H9 (cell line): ENCODE measurements around the gene TMPRSS3. TPM values are rescaled to one million over a fixed set of nuclear protein-coding genes. Genes with fewer than 3 reads are reported as not detected.

ENCODE experiments used
- DNase-seq: peaks from one replicate; pipeline ENCODE4 v3.0.0-alpha.2; 2017
- H2AFZ ChIP-seq: one replicate; pipeline ENCODE4 v1.6.1; 2013; ENCODE audit warnings: mild to moderate bottlenecking, low read length, control low read depth, moderate library complexity
- H2AK5ac ChIP-seq: 2 replicates; pipeline ENCODE4 v1.6.1; 2013; ENCODE audit warnings: low read length, control low read depth, mixed read lengths; ENCODE audit not compliant: insufficient read length
- H2BK120ac ChIP-seq: one replicate; pipeline ENCODE4 v1.6.1; 2013; ENCODE audit warnings: low read depth, mild to moderate bottlenecking, low read length, control low read depth, inconsistent platforms; ENCODE audit not compliant: poor library complexity, severe bottlenecking
- H2BK12ac ChIP-seq: 2 replicates; pipeline ENCODE4 v1.6.1; 2013; ENCODE audit warnings: low read length, control low read depth, mixed read lengths, low read depth; ENCODE audit not compliant: insufficient read length
- H2BK15ac ChIP-seq: 2 replicates; pipeline ENCODE4 v1.6.1; 2013; ENCODE audit warnings: low read depth, low read length, control low read depth
- H2BK20ac ChIP-seq: one replicate; pipeline ENCODE4 v1.6.1; 2013; ENCODE audit warnings: low read depth, mild to moderate bottlenecking, low read length, control low read depth, inconsistent platforms; ENCODE audit not compliant: poor library complexity, severe bottlenecking
- H2BK5ac ChIP-seq: 2 replicates; pipeline ENCODE4 v1.6.1; 2013; ENCODE audit warnings: low read length, control low read depth, mixed read lengths; ENCODE audit not compliant: insufficient read length
- H3K14ac ChIP-seq: 2 replicates; pipeline ENCODE4 v1.6.1; 2013; ENCODE audit warnings: low read length, control low read depth; ENCODE audit not compliant: insufficient read depth
- H3K18ac ChIP-seq: 2 replicates; pipeline ENCODE4 v1.6.1; 2013; ENCODE audit warnings: low read depth, mild to moderate bottlenecking, mixed read lengths, low read length, control low read depth; ENCODE audit not compliant: insufficient read length
- H3K23ac ChIP-seq: 2 replicates; pipeline ENCODE4 v1.6.1; 2013; ENCODE audit warnings: low read length, control low read depth, mixed read lengths, low read depth; ENCODE audit not compliant: insufficient read length
- H3K23me2 ChIP-seq: 2 replicates; pipeline ENCODE4 v1.6.1; 2013; ENCODE audit warnings: low read depth, mild to moderate bottlenecking, mixed read lengths, low read length, control low read depth; ENCODE audit not compliant: insufficient read length, poor library complexity, severe bottlenecking
- H3K27ac ChIP-seq: 2 replicates; pipeline ENCODE4 v1.5.1; 2013; ENCODE audit warnings: low read length, control low read depth, mixed read lengths, low read depth; ENCODE audit not compliant: insufficient read length
- H3K27me3 ChIP-seq: 2 replicates; pipeline ENCODE4 v1.6.1; 2013; ENCODE audit warnings: low read length, control low read depth, inconsistent platforms; ENCODE audit not compliant: insufficient read depth
- H3K4ac ChIP-seq: 2 replicates; pipeline ENCODE4 v1.6.1; 2013; ENCODE audit warnings: low read depth, mild to moderate bottlenecking, control low read depth, inconsistent platforms, low read length, moderate library complexity
- H3K4me1 ChIP-seq: 2 replicates; pipeline ENCODE4 v1.6.1; 2013; ENCODE audit warnings: low read length, control low read depth, inconsistent platforms; ENCODE audit not compliant: insufficient read depth
- H3K4me2 ChIP-seq: 2 replicates; pipeline ENCODE4 v1.6.1; 2013; ENCODE audit warnings: low read length, control low read depth, mixed read lengths; ENCODE audit not compliant: insufficient read length, insufficient read depth
- H3K56ac ChIP-seq: 2 replicates; pipeline ENCODE4 v1.6.1; 2013; ENCODE audit warnings: low read depth, mild to moderate bottlenecking, mixed read lengths, low read length, control low read depth; ENCODE audit not compliant: insufficient read length
- H3K79me1 ChIP-seq: 2 replicates; pipeline ENCODE4 v1.6.1; 2013; ENCODE audit warnings: low read depth, mild to moderate bottlenecking, moderate library complexity, low read length, control low read depth, inconsistent platforms; ENCODE audit not compliant: insufficient read depth, poor library complexity, severe bottlenecking
- H3K79me2 ChIP-seq: 2 replicates; pipeline ENCODE4 v1.6.1; 2013; ENCODE audit warnings: low read length, control low read depth, inconsistent platforms; ENCODE audit not compliant: insufficient read depth
- H3K9ac ChIP-seq: 2 replicates; pipeline ENCODE4 v1.6.1; 2013; ENCODE audit warnings: low read length, control low read depth, mixed read lengths; ENCODE audit not compliant: insufficient read length; ENCODE audit errors: extremely low read depth
- H3K9me3 ChIP-seq: one replicate; pipeline ENCODE4 v1.6.1; 2013; ENCODE audit warnings: low read depth, low read length, inconsistent platforms; ENCODE audit not compliant: control insufficient read depth
- H3T11ph ChIP-seq: one replicate; pipeline ENCODE4 v1.6.1; 2013; ENCODE audit warnings: mild to moderate bottlenecking, low read length, control low read depth, inconsistent platforms
- H4K20me1 ChIP-seq: one replicate; pipeline ENCODE4 v1.6.1; 2013; ENCODE audit not compliant: control insufficient read depth, insufficient read length, insufficient read depth
- H4K5ac ChIP-seq: 2 replicates; pipeline ENCODE4 v1.6.1; 2013; ENCODE audit warnings: low read depth, mild to moderate bottlenecking, mixed read lengths, low read length, control low read depth; ENCODE audit not compliant: insufficient read length
- H4K8ac ChIP-seq: replicated peaks from 2 replicates; pipeline ENCODE4 v1.6.1; 2013; ENCODE audit warnings: low read length, control low read depth, mixed read lengths, low read depth; ENCODE audit not compliant: insufficient read length
- H4K91ac ChIP-seq: 2 replicates; pipeline ENCODE4 v1.6.1; 2013; ENCODE audit warnings: low read depth, mild to moderate bottlenecking, moderate library complexity, mixed read lengths, low read length, control low read depth; ENCODE audit not compliant: insufficient read length
- H3K27ac Mint-ChIP-seq, 3 experiments: 2 replicates in 2 of 3; 3 replicates in 1 of 3; pipeline ENCODE4 v1.8.0; 2020 to 2021; ENCODE audit warnings: mixed read lengths in 3 of 3, mild to moderate bottlenecking in 1 of 3, moderate library complexity in 1 of 3
- H3K27me3 Mint-ChIP-seq: 2 replicates; pipeline ENCODE4 v1.8.0; 2021; ENCODE audit warnings: low read depth, mild to moderate bottlenecking, moderate library complexity, mixed read lengths
- H3K36me3 Mint-ChIP-seq, 3 experiments: 2 replicates in 2 of 3; 3 replicates in 1 of 3; pipeline ENCODE4 v1.8.0; 2020 to 2021; ENCODE audit warnings: low read depth in 3 of 3, mixed read lengths in 3 of 3; ENCODE audit not compliant: insufficient read depth in 1 of 3
- H3K4me1 Mint-ChIP-seq, 2 experiments: 2 replicates each; pipeline ENCODE4 v1.8.0; 2020; ENCODE audit warnings: mixed read lengths in 2 of 2
- H3K4me3 Mint-ChIP-seq, 2 experiments: 2 replicates in 1 of 2; 3 replicates in 1 of 2; pipeline ENCODE4 v1.8.0; 2020 to 2021; ENCODE audit warnings: mild to moderate bottlenecking in 2 of 2, mixed read lengths in 2 of 2, moderate library complexity in 1 of 2
- H3K9me3 Mint-ChIP-seq, 2 experiments: 2 replicates in 1 of 2; 3 replicates in 1 of 2; pipeline ENCODE4 v1.8.0; 2020; ENCODE audit warnings: mild to moderate bottlenecking in 2 of 2, mixed read lengths in 2 of 2, moderate library complexity in 1 of 2
- CTCF ChIP-seq: fragments of 200-600 bp; sonication (generic); conservative IDR thresholded peaks from 3 replicates; pipeline ENCODE4 v1.8.0; 2021; ENCODE audit warnings: antibody characterized with exemption, mild to moderate bottlenecking
- WGBS: extraction: QIAGEN DNeasy Blood & Tissue Kit; methylation state at CpG from one replicate; pipeline ENCODE4 v1.1.7; 2013; ENCODE audit warnings: missing lambda C conversion rate, low lambda C conversion rate, mixed read lengths; ENCODE audit not compliant: insufficient read length; ENCODE audit errors: extremely low coverage; 5-methylcytosine and 5-hydroxymethylcytosine counted together
- total RNA-seq: library from RNA; stranded (reverse); gene quantifications from 2 replicates; pipeline ENCODE4 v1.2.1, GENCODE V29; 2021

The TMPRSS3 gene
- total RNA-seq, 1 experiment from 2014 or later, result 0.31 TPM

- H4K5ac ChIP-seq, result no peak overlapping the region
- no peak overlapping the region for H4K91ac ChIP-seq
- no peak overlapping the region for H2AFZ ChIP-seq
- H3K14ac ChIP-seq, result no peak overlapping the region
- Mint-ChIP-seq H3K4me1 (peaks cover 2 to 11% of the 10 kb centered on the region in 2 experiments; a peak in 2 of 4 replicates), H3K4me3 (no peak overlapping the region), H3K27ac (no peak overlapping the region), H3K36me3 (no peaks in the 10 kb centered on the region), H3K27me3 (peaks cover 21% of the 10 kb centered on the region), H3K9me3 (no peaks in the 10 kb centered on the region; a peak in 2 of 5 replicates)
- H3K23me2 ChIP-seq, result no peaks in the 10 kb centered on the region
- H3K9ac ChIP-seq, result no peak overlapping the region
- H3K27me3 ChIP-seq, result no peaks in the 10 kb centered on the region
- no peak for DNase-seq
- H3T11ph ChIP-seq, result no peak overlapping the region
- no peak overlapping the region for H4K8ac ChIP-seq
- no peak overlapping the region for H2BK120ac ChIP-seq
- H2BK15ac ChIP-seq, result no peak overlapping the region
- no peak overlapping the region for H3K56ac ChIP-seq
- H2AK5ac ChIP-seq, result no peak overlapping the region
- no peak overlapping the region for H3K18ac ChIP-seq
- no peak overlapping the region for H2BK12ac ChIP-seq
- TF ChIP-seq CTCF, result no peak
- no peaks in the 10 kb centered on the region for H3K9me3 ChIP-seq
- H3K79me1 ChIP-seq, result no peaks in the 10 kb centered on the region
- no peak overlapping the region for H3K27ac ChIP-seq
- no CpG with 5 or more reads among the region's 6 CpGs for WGBS
- no peaks in the 10 kb centered on the region for H3K4me1 ChIP-seq
- H2BK5ac ChIP-seq, result no peak overlapping the region
- H3K4me2 ChIP-seq, result no peak overlapping the region
- H3K23ac ChIP-seq, result no peak overlapping the region
- no peaks in the 10 kb centered on the region for H4K20me1 ChIP-seq
- no peak overlapping the region for H2BK20ac ChIP-seq
- H3K79me2 ChIP-seq, result no peaks in the 10 kb centered on the region
- no peak overlapping the region for H3K4ac ChIP-seq
These were observed 21.7 kb upstream of the TMPRSS3 start for GRCh38 chr21:42417533-42417932.
